Islet precursor cell (in vitro differentiated cells): ENCODE measurements around the gene KRTAP10-10.
"Not testable (repeated sequence)": the region's sequence is repeated elsewhere in the genome, so short reads cannot be mapped to it uniquely, and the experiment has no call there.

Experiments
- DNase-seq: peaks from one replicate; pipeline ENCODE4 v3.0.0-alpha.2; 2018

Gene KRTAP10-10

DNA sequence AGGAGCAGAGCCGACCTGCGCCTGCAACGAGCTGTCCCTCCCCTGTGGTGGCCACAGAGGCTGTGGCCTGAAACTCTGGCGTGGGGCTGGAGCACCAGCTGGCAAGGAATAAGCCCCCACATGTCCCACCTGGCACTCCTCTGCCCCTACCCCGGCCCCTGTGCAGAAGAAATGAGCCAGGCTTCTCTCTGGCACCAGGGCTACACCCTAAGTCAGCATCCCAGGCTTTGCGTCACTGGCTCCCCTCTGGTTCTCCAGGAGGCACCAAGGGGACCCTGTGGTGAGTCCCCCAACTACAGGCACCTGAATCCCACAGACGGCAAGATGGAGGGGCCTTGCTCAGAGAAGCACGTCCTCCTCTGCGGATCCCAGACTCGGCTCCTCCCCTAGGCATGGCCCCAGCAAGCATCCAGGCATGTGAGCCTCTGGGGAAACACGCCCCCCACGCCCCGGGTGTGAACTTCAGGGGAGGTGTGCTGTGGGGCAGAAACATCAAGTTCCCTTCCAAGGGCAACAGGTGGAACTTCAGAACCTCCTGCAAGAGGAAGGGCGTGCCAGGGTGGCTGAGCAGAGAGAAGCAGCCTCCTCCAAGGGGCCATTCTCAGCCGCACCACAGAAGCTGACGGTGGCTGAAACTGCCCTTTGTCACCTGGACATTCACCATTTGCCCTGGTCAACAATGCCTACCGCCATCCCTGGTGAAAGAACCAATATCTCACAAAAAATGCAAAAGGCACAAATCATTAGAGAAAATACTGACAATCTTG, 33.9 kb upstream of the KRTAP10-10 start:
- no peak for DNase-seq

DNA sequence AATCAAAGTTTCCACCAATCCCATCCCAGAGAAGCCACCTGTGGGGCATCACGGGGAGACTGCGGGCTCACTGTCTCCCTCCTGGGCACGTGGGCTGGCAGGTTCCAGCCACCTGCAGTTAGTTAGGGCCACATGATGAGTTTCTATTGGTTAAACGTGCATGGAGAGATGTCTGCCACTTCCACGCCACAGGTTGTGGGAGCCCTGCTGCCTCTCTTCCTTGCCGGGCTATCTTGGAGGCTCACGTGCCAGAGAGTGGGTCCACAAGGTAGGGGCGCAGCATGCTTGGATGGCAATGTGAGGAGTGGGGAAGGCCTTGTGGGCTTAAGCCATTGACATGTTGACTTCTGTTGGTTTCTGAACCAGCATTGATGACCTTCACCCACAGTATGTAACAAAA, 33.2 kb upstream of the KRTAP10-10 start:
- DNase-seq: no peak

DNA sequence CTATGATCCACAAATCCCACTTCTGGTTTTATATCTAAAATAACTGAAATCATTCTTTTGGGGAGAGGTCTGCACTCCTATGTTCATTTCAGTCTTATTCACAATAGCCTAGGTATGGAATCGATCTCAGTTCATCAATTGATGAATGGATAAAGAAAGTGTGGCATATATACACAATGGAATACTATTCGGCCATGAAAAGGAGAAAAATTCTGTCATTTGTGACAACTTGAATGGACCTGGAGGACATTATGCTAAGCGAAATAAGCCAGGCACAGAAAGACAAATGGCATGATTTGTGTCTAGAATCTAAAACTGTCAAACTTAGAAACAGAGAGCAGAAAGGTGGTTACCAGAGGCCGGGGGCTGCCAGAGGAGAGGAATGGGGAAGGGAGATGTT, 30.7 kb upstream of the KRTAP10-10 start:
- no peak for DNase-seq

DNA sequence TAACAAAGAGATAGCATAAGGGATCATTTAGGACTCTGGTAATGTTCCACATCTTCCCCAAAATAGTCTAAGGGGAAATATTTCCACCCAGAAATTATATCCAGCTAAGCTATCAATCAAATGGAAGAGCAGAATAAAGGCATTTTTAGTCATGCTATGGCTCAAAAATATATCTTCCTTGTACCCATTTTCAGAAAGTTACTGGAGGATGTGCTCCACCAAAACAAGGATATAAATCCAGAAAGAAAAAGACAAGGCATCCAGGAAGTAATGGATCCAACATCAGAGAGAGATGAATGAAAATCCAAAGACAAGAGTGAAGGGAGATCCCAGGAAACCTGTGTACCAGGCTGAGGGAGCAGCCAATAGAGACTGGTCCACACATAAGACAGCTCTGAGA, 28.0 kb upstream of the KRTAP10-10 start:
- no peak for DNase-seq

DNA sequence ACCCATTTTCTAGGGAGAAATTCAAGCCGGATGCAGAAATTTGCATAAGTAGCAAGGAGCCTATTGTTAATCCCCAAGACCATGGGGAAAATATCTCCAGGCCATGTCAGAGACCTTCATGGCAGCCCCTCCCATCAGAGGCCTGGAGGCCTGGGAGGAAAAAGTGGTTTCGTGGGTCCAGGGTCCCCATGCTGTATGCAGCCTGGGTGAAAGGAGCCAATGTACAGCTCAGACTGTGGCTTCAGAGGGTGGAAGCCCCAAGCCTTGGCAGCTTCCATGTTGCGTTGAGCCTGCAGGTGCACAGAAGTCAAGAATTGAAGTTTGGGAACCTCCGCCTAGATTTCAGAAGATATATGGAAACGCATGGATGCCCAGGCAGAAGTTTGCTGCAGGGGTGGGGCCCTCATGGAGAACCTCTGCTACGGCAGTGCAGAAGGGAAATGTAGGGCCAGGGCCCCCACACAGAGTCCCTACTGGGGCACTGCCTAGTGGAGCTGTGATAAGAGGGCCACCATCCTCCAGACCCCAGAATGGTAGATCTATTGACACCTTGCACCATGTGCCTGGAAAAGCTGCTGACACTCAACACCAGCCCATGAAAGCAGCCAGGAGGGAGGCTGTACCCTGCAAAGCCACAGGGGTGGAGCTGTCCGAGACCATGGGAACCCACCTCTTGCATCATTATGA, 26.9 kb upstream of the KRTAP10-10 start:
- DNase-seq: not testable (repeated sequence)

DNA sequence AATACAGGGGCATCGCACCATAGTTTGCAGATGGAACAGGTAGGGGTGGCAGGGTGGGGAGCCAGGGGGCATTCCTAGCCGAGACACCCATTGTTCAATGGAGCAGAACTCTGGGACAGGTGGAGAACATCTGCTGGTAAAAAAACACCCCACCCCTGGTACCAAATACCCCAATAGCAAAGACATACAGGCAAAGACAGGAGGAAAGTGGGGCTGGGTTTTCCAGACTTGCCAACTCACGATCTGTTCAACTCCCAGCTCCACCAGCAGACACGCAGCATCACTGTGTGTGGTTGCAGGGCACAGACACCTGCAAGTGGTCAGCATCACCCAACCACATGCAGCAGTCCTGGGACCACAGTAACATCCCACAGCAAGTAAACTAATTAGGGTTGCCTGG, 25.6 kb upstream of the KRTAP10-10 start:
- no peak for DNase-seq

DNA sequence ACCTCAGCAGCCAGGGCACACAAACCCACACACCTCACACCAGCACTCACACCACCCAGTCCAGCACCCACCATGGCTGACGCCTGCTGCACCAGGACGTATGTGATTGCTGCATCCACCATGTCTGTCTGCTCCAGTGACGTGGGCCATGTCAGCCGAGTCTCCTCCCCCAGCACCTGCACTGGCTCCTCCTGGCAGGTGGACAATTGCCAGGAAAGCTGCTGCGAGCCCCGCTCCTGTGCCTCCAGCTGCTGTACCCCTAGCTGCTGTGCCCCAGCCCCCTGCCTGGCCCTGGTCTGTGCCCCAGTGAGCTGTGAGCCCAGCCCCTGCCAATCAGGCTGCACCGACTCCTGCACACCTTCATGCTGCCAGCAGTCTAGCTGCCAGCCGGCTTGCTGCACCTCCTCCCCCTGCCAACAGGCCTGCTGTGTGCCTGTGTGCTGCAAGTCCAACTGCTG, 25.1 kb upstream of the KRTAP10-10 start, which contains the start of gene KRTAP10-8:
Gene KRTAP10-8 (plus strand): TSS at position 51 of the 458 bp plus-strand sequence. CDS start 22 bp downstream, at position 73.
- no peak for DNase-seq

DNA sequence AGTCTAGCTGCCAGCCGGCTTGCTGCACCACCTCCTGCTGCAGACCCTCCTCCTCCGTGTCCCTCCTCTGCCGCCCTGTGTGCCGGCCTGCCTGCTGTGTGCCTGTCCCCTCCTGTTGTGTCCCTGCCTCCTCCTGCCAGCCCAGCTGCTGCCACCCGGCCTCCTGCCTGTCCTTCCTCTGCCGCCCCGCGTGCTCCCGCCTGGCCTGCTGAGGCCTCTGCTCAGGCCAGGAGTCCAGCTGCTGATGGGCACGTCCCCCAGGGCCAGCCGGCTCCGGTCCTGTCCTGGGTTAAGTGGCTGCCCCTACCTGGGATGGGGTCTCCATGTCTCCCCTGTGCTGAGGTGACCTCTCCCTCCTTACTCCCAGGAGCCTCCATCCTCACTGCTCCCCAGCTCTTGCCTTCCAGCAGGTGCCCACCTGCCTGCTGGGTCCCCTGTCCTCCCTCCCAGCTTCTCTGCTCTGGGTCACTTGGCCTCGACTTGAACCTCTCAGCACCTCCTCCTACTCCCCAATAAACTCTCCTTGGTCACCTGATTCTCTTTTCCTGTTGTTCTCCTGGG, 24.4 kb upstream of the KRTAP10-10 start:
- no peak for DNase-seq

DNA sequence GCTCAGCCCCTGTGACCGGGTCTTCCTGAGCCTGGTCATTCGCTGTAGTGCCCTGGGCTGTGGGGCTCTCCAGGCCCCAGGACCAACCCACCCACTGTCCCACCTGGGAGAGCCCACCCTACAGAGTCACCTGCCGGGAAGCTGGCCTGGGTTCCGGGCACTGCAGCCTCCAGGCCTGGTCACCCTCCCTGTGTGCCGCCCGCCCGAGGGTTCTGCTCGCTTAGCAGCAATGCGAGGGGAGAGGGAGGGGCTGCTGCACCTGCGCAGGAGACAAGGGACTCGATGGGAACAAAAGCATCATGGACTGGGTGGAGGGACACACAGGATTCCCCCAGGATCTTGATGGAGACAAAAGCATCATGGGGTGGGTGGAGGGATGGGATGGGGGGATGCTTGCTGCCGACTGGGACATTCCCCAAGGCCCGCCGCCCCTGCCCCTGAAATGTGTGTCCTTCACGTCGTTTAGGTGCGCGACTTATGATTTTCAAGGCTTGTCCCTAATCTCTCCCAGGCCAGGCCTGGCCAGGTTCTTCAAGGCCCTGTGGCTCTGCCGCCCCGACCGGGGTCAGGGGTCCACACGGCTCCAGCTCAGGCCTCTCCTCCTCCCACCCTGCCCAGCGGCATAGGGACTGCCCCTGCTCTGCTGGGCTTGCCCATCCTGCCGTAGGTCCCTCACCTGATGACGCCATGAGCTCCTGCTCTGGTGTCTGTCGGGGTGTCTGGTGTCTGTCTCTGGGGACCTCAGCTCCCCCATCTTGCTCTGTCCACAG, 23.6 kb upstream of the KRTAP10-10 start:
- DNase-seq: no peak

DNA sequence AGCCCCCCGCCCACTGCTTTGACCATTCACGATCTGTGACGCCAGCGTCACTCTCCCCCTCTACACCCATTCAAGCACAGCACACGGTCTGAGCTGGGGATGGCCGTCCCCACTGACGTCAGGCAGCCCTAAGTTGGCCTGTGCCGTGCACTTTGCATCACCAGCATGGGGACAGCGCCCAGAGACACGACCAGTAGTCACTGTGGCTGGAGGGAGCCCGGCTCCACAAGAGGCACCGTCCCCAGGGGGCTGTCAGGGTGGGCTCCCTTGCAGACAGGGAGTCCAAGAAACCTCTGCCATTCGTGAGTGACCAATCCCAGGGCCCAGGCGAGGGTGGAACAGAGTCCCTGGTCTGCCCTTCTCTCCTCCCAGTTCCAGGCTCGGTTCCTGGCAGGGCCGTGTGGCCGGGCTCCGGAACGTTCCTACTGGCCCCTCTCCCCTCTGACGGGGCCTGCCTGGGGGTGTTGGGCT, 23.0 kb upstream of the KRTAP10-10 start:
- no peak for DNase-seq

DNA sequence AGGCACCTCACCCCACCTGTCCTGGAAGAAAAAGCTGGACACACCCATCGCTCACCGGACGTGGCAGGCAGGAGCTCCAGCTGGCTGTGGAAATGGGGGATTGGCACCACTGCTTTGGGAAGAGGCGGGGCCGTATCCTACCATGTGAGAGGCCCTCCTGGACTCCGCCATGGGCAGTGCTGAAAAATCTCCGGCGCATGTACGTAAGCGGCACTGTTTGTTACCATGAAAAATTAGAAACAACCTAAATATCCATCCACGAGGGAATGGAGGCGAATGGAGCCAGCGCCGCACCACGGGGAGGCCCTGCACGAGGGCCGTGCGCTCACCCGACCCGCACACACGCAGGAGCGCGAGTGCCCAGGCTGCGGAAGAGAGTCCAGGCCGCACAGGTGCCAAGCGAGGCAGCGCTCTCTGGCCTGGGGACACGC, 22.2 kb upstream of the KRTAP10-10 start:
- DNase-seq: no peak

DNA sequence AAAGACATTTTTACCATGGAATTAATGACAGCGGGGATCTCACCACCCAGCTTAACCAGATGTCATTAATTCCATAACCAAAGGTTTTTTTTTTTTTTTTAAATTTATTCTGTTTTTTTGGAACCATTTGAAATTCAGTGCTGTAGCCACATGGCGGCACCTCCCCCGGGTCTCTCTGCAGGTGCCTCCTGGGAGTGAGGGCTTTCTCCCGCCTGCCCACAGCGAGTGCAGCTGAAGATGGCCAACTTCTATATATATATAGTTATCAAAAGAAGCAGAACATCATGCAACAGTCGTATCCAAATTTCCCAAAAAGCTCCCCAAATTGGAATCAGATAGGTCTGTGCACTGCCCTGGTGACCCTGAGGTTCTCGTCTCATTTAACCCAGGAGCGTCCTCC, 21.7 kb upstream of the KRTAP10-10 start:
- no peak for DNase-seq

DNA sequence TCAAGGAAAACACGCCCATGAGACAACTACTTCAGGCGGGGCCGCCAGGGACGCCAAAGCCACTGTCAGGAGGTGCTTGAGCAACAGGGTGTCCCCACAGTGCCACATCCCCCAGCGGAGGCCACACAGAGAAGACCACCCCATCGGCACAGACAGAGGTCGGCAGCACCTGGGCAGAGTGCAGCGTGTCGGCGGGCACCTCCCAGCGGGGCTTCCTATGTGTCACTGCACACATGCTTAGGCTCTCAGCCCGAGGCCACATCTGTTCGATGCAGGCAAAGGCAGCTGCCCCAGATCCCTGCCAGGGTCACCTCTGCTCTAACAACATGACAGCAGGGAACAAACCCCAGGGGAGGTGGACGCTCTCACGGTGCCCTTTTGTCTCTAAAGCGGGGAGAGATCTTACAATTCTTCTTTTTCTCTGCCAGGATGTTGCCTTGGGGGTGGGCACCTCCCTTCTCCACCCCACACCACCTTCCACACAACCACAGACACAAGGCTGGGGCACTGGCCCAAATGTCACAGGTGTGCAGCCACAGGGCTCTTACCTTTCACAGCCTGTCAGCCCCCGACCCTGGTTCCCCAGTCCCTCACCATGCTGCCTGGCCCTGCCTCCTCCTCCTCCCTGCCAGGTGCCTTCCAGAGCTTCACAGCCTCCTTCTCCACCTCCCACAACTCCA, 21.1 kb upstream of the KRTAP10-10 start:
- DNase-seq: no peak

DNA sequence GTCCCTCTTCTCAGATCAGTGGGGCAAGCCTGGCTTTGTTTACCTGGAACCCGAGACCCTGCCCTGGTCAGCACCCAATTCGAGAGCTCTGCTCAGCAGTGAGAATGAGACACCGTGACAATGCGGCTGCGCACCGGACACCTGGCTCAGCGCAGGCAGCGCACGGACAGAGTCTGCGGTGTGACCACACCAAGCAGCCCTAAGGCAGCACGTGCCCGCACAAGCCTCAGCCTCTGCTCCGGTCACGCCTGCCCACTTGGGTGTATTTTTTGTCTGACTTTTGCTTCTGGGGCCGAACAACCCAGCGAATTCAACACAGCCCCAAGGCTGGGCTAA, 20.6 kb upstream of the KRTAP10-10 start:
- DNase-seq: no peak

DNA sequence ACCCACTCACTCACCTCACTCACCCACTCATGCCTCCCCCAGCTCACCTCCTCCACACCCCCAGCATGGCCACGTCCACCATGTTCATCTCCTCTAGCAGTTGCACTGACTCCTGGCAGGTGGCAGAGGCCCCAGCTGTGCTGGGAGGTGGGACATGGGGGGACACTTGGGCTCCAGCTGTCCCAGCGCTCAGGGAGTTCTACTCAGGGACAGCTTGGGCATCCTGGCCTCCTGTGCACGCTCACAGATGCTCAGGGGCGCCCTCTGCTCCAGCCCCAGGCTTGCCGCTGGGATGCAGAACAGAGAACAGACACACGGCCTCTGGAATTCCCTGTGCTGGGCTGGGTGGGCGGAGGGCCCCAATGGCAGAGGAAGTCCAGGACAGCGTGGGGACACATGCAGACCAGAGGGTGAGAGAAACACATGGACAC, 20.1 kb upstream of the KRTAP10-10 start:
- no peak for DNase-seq

DNA sequence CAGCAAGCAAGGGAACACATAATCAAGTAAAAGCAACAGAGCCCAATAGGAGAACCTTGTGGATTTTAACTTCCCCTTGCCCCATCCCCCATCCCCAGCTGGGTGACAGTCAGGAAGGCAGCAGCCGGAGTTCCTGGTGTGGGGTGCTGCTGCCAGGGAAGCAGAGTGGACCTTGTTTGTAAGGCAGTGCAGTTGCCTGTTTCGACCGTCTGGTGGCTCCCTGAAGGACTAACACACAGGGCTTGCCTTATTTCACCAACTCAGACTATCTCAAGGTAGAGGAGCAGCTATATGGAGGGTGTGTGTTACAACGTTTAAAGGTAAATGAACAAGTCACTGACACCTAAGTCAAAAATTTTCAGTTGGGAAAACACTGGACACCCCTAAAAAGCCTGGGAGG, 18.7 kb upstream of the KRTAP10-10 start:
- DNase-seq: no peak

DNA sequence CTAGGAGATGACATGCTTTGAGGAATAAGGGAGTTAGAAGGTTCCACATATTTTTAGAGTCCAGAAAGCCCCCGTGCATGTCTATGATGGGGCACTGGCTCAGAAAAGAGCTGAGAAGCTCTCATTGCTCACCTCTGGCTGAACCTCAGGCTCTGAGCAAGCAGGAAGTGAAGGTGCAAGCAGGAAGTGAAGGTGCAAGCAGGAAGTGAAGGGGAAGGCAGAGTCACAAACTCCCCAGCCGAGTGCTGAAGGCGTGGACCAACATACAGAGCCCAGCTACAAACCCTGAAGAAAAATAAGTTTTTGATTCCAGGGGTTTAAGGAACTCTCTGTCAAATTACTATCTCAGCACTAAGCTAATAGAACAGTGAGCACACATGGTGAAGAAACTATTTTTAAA, 18.2 kb upstream of the KRTAP10-10 start:
- no peak for DNase-seq

DNA sequence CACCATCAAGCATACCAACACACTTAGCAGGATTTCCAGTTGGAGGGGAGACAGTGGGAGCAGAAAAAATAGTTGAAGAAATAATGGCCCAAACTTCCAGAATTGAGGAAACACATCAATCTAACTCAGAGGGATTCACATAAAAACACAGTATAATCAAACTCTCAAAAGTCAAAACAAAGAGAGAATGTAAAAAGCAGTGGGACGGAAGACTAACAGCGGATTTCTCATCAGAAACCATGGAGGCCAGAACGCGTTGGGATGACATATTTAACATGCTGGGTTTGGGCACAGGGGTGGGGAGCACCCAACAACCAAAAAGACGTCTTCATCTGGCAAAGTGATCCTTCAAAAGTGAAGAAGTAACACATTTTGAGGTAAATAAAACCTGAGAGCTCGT, 17.3 kb upstream of the KRTAP10-10 start:
- DNase-seq: no peak

DNA sequence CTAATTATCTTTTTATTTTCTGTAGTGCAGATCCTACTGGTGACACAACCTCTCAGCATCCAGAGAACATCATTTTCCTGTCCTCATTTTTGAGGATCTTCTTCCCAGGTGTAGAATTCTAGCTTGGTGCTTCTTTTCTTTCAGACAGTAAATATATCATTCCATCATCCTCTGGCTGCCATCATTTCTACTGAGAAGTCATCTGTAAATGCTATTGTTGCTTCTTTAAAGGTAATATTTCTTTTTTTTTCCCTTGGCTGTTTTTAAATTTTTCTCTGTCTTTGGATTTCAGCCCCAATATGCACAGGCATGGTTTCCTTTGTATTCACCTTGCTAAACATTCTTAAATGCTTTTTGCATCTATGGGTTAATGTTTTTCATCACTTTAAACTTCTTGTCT, 13.6 kb upstream of the KRTAP10-10 start:
- DNase-seq: no peak

DNA sequence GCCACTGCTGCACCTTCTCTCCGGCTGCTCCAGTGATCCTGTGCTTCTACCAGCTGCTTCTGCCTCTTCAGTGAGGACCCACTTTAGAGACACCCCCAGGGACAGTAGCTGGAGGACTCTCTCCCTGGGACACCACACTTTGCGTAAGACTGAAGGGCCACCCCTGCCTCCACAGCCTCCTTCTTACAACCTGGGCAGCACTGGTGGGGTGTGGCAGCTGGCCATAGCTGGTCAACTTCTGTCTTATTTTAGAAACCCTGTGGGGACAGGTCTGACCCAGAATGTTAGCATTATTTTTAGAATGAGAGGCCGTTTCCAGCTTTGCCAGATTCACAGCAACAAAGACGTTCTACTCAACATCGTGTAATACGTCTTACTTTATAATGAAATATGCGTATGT, 11.4 kb upstream of the KRTAP10-10 start:
- DNase-seq: no peak

DNA sequence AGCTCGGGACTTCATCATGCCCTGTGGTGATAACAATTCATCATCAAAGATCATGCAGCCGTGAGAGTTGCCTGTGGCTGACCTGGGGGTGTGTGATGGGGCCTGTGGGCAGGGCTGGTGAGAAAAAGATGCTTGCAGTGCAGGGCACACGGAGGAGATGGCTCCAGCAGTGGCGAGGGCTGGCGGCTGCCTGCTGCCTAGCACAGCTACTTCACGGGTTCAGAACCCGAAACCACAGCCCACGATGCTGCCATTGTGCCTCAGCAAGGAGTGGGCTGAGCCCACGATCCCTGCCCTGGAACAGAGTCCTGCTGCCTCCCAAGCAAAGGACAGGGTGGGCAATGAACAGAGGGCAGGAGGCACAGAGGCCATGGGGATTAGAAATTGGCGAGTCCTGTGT, 10.9 kb upstream of the KRTAP10-10 start:
- DNase-seq: no peak

DNA sequence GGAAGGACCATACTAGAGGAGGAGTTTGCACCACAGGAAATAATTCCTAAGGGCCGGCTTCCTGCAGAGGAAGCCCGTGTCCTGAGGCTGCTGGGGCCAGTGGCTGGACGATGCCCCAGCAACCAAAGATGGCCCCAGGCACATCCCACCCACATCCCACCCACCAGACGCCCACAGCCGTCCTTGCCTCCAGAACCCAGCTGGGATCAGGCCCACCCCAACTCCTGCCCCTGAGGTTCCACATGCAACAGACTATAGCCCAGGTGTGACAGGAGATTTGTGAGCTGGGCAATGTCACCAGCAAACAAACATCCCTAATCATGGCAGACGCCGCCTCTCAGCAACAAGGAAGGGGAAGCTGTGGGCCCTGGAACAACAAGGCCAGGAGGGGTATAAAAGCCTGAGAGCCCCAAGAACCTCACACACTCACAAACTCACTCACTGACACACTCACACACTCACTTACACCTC, 10.4 kb upstream of the KRTAP10-10 start, which contains the start of gene KRTAP10-9:
Gene KRTAP10-9 (plus strand): TSS at position 421 of the 471 bp plus-strand sequence. CDS start 79 bp downstream, outside the sequence.
- no peak for DNase-seq
